HFFc6 (cell line): Measurements from ENCODE around the gene DEF6. TPM values are rescaled to one million over a fixed set of nuclear protein-coding genes. Genes with fewer than 3 reads are reported as not detected.

Source experiments
- DNase-seq: peaks from one replicate; pipeline ENCODE4 v3.0.0-alpha.2; 2018
- H3K27ac Mint-ChIP-seq: 2 replicates; pipeline ENCODE4 v1.8.0; 2020; ENCODE audit warnings: mild to moderate bottlenecking, mixed read lengths
- H3K27me3 Mint-ChIP-seq: 2 replicates; pipeline ENCODE4 v1.8.0; 2021; ENCODE audit warnings: mild to moderate bottlenecking, moderate library complexity, mixed read lengths; ENCODE audit not compliant: insufficient read depth
- H3K36me3 Mint-ChIP-seq: 2 replicates; pipeline ENCODE4 v1.8.0; 2021; ENCODE audit warnings: low read depth, mixed read lengths
- H3K4me1 Mint-ChIP-seq: 2 replicates; pipeline ENCODE4 v1.8.0; 2020; ENCODE audit warnings: low read depth, mixed read lengths
- H3K4me3 Mint-ChIP-seq: 2 replicates; pipeline ENCODE4 v1.8.0; 2020; ENCODE audit warnings: mild to moderate bottlenecking, moderate library complexity, mixed read lengths
- H3K9me3 Mint-ChIP-seq: 2 replicates; pipeline ENCODE4 v1.8.0; 2020; ENCODE audit warnings: mild to moderate bottlenecking, mixed read lengths
- total RNA-seq, 6 experiments: library from RNA; stranded (reverse); fragmentation: NEBNext Ultra II Directional; extraction: Animal tissue kit (Norgen Biotek cat#: 25700); gene quantifications; 2 replicates in 1 of 6; 3 replicates in 5 of 6; pipeline ENCODE4 v1.2.3, GENCODE V29; 2021
- TF ChIP-seq, protein P1 (sequence below): fragments of 200-600 bp; sonication (generic); IDR thresholded peaks from 2 replicates; pipeline ENCODE4 v1.5.0; 2021; ENCODE audit warnings: antibody characterized with exemption, mild to moderate bottlenecking

Gene DEF6
- total RNA-seq, 6 experiments from 2014 or later = 2.8 to 4.8 (median 3.6) TPM

DNA sequence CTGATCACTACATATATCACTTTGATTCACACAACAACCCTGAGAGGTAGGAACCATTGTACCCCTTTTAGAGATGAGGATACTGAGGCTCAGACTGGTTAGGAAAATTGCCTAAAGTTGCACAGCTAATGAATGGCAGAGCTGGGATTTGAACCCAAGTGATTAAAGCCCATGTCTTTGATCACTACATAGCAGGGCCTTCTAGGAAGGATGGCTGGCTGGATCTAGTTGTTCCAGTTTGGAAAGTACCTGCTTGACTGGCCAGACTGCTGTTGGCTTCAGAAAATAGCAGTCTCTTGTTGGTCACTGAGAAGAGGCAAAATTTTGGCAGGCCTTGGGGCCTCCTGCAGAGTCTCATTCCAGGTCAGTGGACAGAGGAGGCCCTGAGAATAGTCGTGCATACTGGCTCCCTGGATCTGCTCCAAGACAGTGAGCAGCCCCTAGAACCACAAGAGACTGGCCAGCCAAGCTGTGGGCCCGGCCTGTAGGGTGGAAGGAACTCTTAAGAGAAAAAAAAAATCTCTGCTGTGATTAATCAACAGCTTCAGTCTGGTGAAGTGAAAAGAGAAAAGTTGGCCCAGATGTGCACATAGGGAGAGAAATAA, 62.2 kb downstream of the DEF6 start:
- DNase-seq = peak; percentile 47
- peak overlapping the region; percentile 72 for H3K27ac Mint-ChIP-seq
- no peak overlapping the region for H3K4me3 Mint-ChIP-seq
- TF ChIP-seq, protein P1, sequence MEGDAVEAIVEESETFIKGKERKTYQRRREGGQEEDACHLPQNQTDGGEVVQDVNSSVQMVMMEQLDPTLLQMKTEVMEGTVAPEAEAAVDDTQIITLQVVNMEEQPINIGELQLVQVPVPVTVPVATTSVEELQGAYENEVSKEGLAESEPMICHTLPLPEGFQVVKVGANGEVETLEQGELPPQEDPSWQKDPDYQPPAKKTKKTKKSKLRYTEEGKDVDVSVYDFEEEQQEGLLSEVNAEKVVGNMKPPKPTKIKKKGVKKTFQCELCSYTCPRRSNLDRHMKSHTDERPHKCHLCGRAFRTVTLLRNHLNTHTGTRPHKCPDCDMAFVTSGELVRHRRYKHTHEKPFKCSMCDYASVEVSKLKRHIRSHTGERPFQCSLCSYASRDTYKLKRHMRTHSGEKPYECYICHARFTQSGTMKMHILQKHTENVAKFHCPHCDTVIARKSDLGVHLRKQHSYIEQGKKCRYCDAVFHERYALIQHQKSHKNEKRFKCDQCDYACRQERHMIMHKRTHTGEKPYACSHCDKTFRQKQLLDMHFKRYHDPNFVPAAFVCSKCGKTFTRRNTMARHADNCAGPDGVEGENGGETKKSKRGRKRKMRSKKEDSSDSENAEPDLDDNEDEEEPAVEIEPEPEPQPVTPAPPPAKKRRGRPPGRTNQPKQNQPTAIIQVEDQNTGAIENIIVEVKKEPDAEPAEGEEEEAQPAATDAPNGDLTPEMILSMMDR = no peak
- peaks cover 32% of the 10 kb centered on the region for H3K36me3 Mint-ChIP-seq
- H3K9me3 Mint-ChIP-seq = no peaks in the 10 kb centered on the region
- no peaks in the 10 kb centered on the region; the same call in 1 of the 2 replicates for H3K27me3 Mint-ChIP-seq
- peaks cover 67% of the 10 kb centered on the region for H3K4me1 Mint-ChIP-seq

DNA sequence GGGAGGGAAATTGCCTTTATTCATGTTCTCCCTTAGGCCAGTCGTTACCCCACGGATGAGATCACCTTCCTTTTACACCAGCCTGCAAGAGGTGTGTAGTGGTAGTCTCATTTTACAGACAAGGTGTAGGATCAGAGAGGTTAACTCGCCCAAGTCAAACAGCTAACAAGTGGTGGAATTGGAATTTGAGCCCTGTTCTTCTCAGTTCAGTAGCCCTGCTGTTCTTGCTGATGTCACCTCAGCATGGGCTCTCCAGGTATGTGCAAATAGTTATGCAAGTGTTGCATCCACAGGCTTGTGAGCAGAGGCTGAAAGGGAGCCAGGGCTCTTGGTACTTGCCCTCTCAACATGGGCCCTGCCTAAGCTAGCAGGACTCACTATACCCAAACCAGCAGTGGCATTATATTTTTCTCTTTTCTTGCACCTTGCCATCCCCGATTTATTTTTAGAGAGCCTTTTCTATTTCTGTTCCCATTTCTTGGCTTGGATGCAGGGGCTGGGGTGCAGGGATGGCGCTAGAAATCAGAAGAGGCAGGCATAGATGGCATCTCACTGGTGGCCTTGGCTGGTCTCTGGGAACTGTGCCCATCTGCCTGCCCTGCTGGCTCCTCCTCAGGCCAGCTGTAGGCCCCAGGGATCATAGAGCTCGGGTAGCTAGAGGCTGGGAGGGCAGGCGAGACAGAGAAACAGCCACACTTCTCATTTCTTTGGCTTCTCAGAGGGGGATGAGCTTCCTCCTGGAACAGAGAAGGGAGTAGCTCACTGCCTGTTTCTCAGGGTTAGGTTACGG, 62.9 kb downstream of the DEF6 start:
- Mint-ChIP-seq H3K27me3 (no peaks in the 10 kb centered on the region; the same call in 1 of the 2 replicates), H3K4me1 (peaks cover 66% of the 10 kb centered on the region), H3K27ac (peak overlapping the region; percentile 72), H3K4me3 (no peak overlapping the region), H3K36me3 (peaks cover 31% of the 10 kb centered on the region), H3K9me3 (no peaks in the 10 kb centered on the region)
- TF ChIP-seq, protein P1 = no peak
- no peak for DNase-seq

DNA sequence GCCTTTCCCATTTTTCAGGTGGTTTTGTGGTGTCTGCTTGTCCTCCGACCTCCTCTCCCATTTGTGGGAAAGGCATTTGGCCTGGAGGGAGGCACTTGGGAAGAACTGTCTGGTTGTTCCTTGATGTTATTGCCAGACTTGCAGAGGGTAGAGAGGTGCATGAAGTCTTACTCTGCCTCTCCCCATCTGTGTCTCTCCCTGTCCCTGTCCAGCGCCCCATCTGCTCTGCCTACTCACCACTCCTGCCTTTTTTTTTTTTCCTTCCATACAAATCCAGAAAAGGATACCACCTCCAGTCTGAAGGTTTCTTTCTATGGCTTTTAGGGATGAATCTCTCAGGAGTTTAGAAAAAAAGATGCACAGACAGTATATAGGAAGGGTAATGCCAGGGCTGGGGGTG, 64.6 kb downstream of the DEF6 start:
- Mint-ChIP-seq H3K4me3 (no peak overlapping the region), H3K9me3 (no peaks in the 10 kb centered on the region), H3K27ac (peak overlapping the region; percentile 69), H3K36me3 (peaks cover 32% of the 10 kb centered on the region), H3K27me3 (no peaks in the 10 kb centered on the region; the same call in 1 of the 2 replicates), H3K4me1 (peaks cover 65% of the 10 kb centered on the region)
- TF ChIP-seq, protein P1 = no peak
- DNase-seq = no peak

DNA sequence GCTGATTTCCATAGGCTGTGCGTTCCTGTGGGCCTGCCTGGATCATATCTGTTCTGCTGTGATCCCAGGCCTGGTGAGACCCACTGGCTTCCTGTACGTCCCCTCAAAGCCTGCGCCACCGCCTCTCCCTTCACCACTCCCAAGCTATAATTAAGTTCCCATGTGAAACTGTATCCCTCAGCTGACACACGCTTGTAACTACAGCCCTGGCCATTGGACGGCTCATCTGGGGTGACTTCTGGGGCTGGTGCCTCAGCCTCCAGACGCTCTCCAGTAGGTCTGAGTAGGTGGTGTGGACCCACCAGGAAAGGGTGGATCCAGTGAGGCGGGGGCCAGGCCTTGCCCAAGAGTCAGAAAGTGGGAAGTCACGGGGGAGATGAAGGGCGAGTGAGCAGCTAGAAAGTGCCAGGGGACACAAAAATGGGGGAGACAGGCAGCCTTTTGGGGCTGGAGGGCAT, 65.7 kb downstream of the DEF6 start:
- no peak for DNase-seq
- Mint-ChIP-seq H3K4me3 (no peak overlapping the region), H3K4me1 (peaks cover 70% of the 10 kb centered on the region)

DNA sequence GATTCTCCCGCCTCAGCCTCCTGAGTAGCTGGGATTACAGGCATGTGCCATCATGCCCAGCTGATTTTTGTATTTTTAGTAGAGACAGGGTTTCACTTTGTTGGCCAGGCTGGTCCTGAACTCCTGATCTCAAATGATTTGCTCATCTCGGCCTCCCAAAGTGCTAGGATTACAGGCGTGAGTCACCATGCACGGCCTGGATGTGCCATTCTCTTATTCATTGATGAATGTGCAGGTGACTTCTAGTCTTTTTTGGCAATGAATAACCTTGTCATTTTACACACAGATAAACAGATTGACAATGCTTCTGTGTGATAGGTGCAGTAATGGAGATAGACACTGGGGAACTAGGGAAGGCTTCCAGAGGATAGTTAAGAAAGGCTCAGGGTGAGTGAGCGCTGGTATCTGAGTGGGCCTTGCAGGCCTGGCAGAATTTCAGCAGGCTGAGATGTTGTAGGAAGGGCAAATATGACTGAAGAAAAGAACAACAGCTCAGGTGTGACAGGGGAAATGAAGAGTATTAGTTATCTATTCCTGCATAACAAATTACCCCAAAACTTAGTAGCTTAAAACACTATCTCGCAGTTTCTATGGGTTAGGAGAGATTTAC, 68.1 kb downstream of the DEF6 start:
- DNase-seq = no peak
- no peak overlapping the region for H3K27ac Mint-ChIP-seq
- H3K36me3 Mint-ChIP-seq = peaks cover 30% of the 10 kb centered on the region
- H3K9me3 Mint-ChIP-seq = no peaks in the 10 kb centered on the region
- H3K4me3 Mint-ChIP-seq = no peak overlapping the region
- TF ChIP-seq, protein P1 = no peak
- H3K27me3 Mint-ChIP-seq = peaks cover 3% of the 10 kb centered on the region; the same call in 1 of the 2 replicates
- H3K4me1 Mint-ChIP-seq = peaks cover 70% of the 10 kb centered on the region

More for the DNA sequence above, 65.7 kb downstream of the DEF6 start:
- TF ChIP-seq, protein P1 = no peak
- Mint-ChIP-seq H3K27me3 (peaks cover 3% of the 10 kb centered on the region; the same call in 1 of the 2 replicates), H3K9me3 (no peaks in the 10 kb centered on the region), H3K27ac (peak overlapping the region; percentile 77), H3K36me3 (peaks cover 36% of the 10 kb centered on the region)
